ENCODE results near the gene TXNRD1.

GRCh38 chr12:104295954-104296353, 80.4 kb downstream of the TXNRD1 start:
- TF ChIP-seq CTCF (IDR thresholded peaks at IDR 0.05) (no peak), ZFX (IDR thresholded peaks at IDR 0.05; ENCODE audit: borderline replicate concordance) (no peak)
